Smooth muscle cell (in vitro differentiated cells): ENCODE results near the gene ATP6V1C2. TPM values are rescaled to one million over a fixed set of nuclear protein-coding genes. Genes with fewer than 3 reads are reported as not detected.

Experiments used
- DNase-seq: peaks from one replicate; lab custom pipeline; 2025; ENCODE audit not compliant: unreplicated experiment; lab: John Stamatoyannopoulos, UW
- H2AFZ ChIP-seq: fragments of 200-600 bp; sonication (generic); 2 replicates; pipeline ENCODE4 v1.6.0; 2016; ENCODE audit warnings: antibody characterized with exemption, low read depth, mild to moderate bottlenecking
- H3F3A ChIP-seq: fragments of 200-600 bp; sonication (generic); 2 replicates; pipeline ENCODE4 v1.6.0; 2017; ENCODE audit warnings: antibody characterized with exemption, low read depth
- H3K27ac ChIP-seq: fragments of 200-600 bp; sonication (generic); 2 replicates; pipeline ENCODE4 v1.5.1; 2016; ENCODE audit warnings: low read depth, mild to moderate bottlenecking
- H3K27me3 ChIP-seq: fragments of 200-600 bp; sonication (generic); 2 replicates; pipeline ENCODE4 v1.6.1; 2016; ENCODE audit warnings: low read depth, mild to moderate bottlenecking
- H3K36me3 ChIP-seq: fragments of 200-600 bp; sonication (generic); 2 replicates; pipeline ENCODE4 v1.5.1; 2016; ENCODE audit warnings: low read depth
- H3K4me1 ChIP-seq: fragments of 200-600 bp; sonication (generic); 2 replicates; pipeline ENCODE4 v1.5.1; 2016; ENCODE audit warnings: low read depth
- H3K4me2 ChIP-seq: fragments of 200-600 bp; sonication (generic); 2 replicates; pipeline ENCODE4 v1.6.0; 2016; ENCODE audit warnings: mild to moderate bottlenecking
- H3K4me3 ChIP-seq: fragments of 200-600 bp; sonication (generic); 2 replicates; pipeline ENCODE4 v1.5.1; 2016; ENCODE audit warnings: mild to moderate bottlenecking
- H3K79me2 ChIP-seq: fragments of 200-600 bp; sonication (generic); 2 replicates; pipeline ENCODE4 v1.6.0; 2016; ENCODE audit warnings: low read depth, mild to moderate bottlenecking
- H3K9ac ChIP-seq: fragments of 200-600 bp; sonication (generic); 2 replicates; pipeline ENCODE4 v1.6.0; 2016; ENCODE audit warnings: low read depth
- H3K9me3 ChIP-seq: fragments of 200-600 bp; sonication (generic); replicated peaks from 2 replicates; pipeline ENCODE4 v1.5.1; 2016; ENCODE audit warnings: low read depth
- H4K20me1 ChIP-seq: fragments of 200-600 bp; sonication (generic); 2 replicates; pipeline ENCODE4 v1.6.0; 2016; ENCODE audit warnings: low read depth
- CTCF ChIP-seq: fragments of 200-600 bp; sonication (generic); IDR thresholded peaks from 2 replicates; pipeline ENCODE4 v1.5.1; 2017; ENCODE audit warnings: borderline replicate concordance, mild to moderate bottlenecking, antibody characterized with exemption; ENCODE audit not compliant: insufficient read depth, poor library complexity, severe bottlenecking
- WGBS: methylation state at CpG from one replicate; pipeline ENCODE4 v1.1.7; 2016; ENCODE audit warnings: low lambda C conversion rate; 5-methylcytosine and 5-hydroxymethylcytosine counted together
- polyA plus RNA-seq: library from polyadenylated mRNA; unstranded; fragments of >200 nt; fragmentation: Nextera tagmentation; extraction: Ambion mirVana; gene quantifications from 2 replicates; pipeline ENCODE4 v1.2.1, GENCODE V29; 2016
- total RNA-seq: library from RNA; depleted of rRNA; stranded (reverse); fragments of >200 nt; gene quantifications from 2 replicates; pipeline ENCODE4 v1.2.3, GENCODE V29; 2014

ATP6V1C2 gene
- total and polyA plus RNA-seq, 2 experiments from 2014 or later, result 0.53 to 1.5 TPM

- H3K4me1 ChIP-seq, result no peaks in the 10 kb centered on the region
- no peaks in the 10 kb centered on the region for H3K27me3 ChIP-seq
- no peaks in the 10 kb centered on the region for H4K20me1 ChIP-seq
- TF ChIP-seq CTCF, result no peak
- H3F3A ChIP-seq, result no peaks in the 10 kb centered on the region
- DNase-seq, result no peak
- no peaks in the 10 kb centered on the region for H3K79me2 ChIP-seq
- H3K4me3 ChIP-seq, result no peak overlapping the region
- no peak overlapping the region for H3K27ac ChIP-seq
- no peak overlapping the region for H3K9ac ChIP-seq
- 83% methylated on average over 3 of the region's 3 CpGs for WGBS
- no peaks in the 10 kb centered on the region for H3K36me3 ChIP-seq
- H2AFZ ChIP-seq, result no peak overlapping the region
- no peak overlapping the region for H3K4me2 ChIP-seq
- no peaks in the 10 kb centered on the region for H3K9me3 ChIP-seq
Observed at GRCh38 chr2:10818984-10819383, 97.6 kb downstream of the ATP6V1C2 start.

- no peaks in the 10 kb centered on the region for H3K9me3 ChIP-seq
- no peak for TF ChIP-seq CTCF
- H4K20me1 ChIP-seq, result no peaks in the 10 kb centered on the region
- H3K36me3 ChIP-seq, result no peaks in the 10 kb centered on the region
- H3K27me3 ChIP-seq, result no peaks in the 10 kb centered on the region
- WGBS, result 96% methylated on average over 12 of the region's 12 CpGs
- H3K4me1 ChIP-seq, result no peaks in the 10 kb centered on the region
- H3K27ac ChIP-seq, result no peak overlapping the region
- no peaks in the 10 kb centered on the region for H3K79me2 ChIP-seq
- no peak overlapping the region for H3K4me3 ChIP-seq
- no peaks in the 10 kb centered on the region for H3F3A ChIP-seq
- H2AFZ ChIP-seq, result no peak overlapping the region
- no peak overlapping the region for H3K4me2 ChIP-seq
- DNase-seq, result no peak
- H3K9ac ChIP-seq, result no peak overlapping the region
Observed at GRCh38 chr2:10819714-10820314, 98.4 kb downstream of the ATP6V1C2 start.

GRCh38 chr2:10820562-10820961 is 99.1 kb downstream of the ATP6V1C2 start:
- H3K4me2 ChIP-seq, result no peak overlapping the region
- no peak overlapping the region for H3K9ac ChIP-seq
- DNase-seq, result no peak
- no peaks in the 10 kb centered on the region for H3K27me3 ChIP-seq
- H3K4me3 ChIP-seq, result no peak overlapping the region
- H3K79me2 ChIP-seq, result no peaks in the 10 kb centered on the region
- H3K36me3 ChIP-seq, result no peaks in the 10 kb centered on the region
- H3K4me1 ChIP-seq, result no peaks in the 10 kb centered on the region
- TF ChIP-seq CTCF, result no peak
- WGBS, result 89% methylated on average over 8 of the region's 8 CpGs
- no peaks in the 10 kb centered on the region for H3F3A ChIP-seq
- H4K20me1 ChIP-seq, result no peaks in the 10 kb centered on the region
- no peak overlapping the region for H3K27ac ChIP-seq
- H3K9me3 ChIP-seq, result no peaks in the 10 kb centered on the region
- no peak overlapping the region for H2AFZ ChIP-seq
